Fibroblast of the aortic adventitia (primary cell): ENCODE measurements around the gene CCDC34. TPM values are rescaled to one million over a fixed set of nuclear protein-coding genes. Genes with fewer than 3 reads are reported as not detected.
"Not testable (repeated sequence)": the region's sequence is repeated elsewhere in the genome, so short reads cannot be mapped to it uniquely, and the experiment has no call there.

Experiments used
- DNase-seq: peaks from one replicate; pipeline ENCODE4 v3.0.0-alpha.2; 2010; ENCODE audit warnings: low read depth
- H3K4me3 ChIP-seq: 2 replicates; pipeline ENCODE4 v1.5.1; 2011; ENCODE audit warnings: low read depth, mild to moderate bottlenecking, control low read depth, low read length, moderate library complexity
- CTCF ChIP-seq: IDR thresholded peaks from 2 replicates; pipeline ENCODE4 v1.5.1; 2011; ENCODE audit warnings: mild to moderate bottlenecking, low read length, control low read depth, inconsistent platforms; ENCODE audit not compliant: insufficient read depth
- total RNA-seq: library from RNA; depleted of rRNA; stranded (reverse); fragments of >200 nt; gene quantifications from 2 replicates; pipeline ENCODE4 v1.2.3, GENCODE V29; 2012; ENCODE audit warnings: low replicate concordance

The CCDC34 gene
- total RNA-seq, 1 donor: 10.7 TPM

GRCh38 chr11:27348340-27348873, 14.6 kb downstream of the CCDC34 start:
- TF ChIP-seq CTCF: no peak
- no peak overlapping the region for H3K4me3 ChIP-seq
- no peak for DNase-seq

GRCh38 chr11:27347359-27348339, 15.4 kb downstream of the CCDC34 start:
- TF ChIP-seq CTCF: no peak
- no peak for DNase-seq
- H3K4me3 ChIP-seq: no peak overlapping the region

GRCh38 chr11:27339941-27340340, 23.1 kb downstream of the CCDC34 start:
- DNase-seq: no peak
- TF ChIP-seq CTCF: no peak
- no peak overlapping the region for H3K4me3 ChIP-seq

- DNase-seq, H3K4me3 ChIP-seq: not testable (repeated sequence)
Observed at GRCh38 chr11:27334764-27335163, 28.3 kb downstream of the CCDC34 start.

- no peak overlapping the region for H3K4me3 ChIP-seq
- TF ChIP-seq CTCF: no peak
Observed at GRCh38 chr11:27331981-27332380, 31.0 kb downstream of the CCDC34 start.

GRCh38 chr11:27330633-27331270, 32.3 kb downstream of the CCDC34 start:
- no peak for DNase-seq
- no peak overlapping the region for H3K4me3 ChIP-seq
- no peak for TF ChIP-seq CTCF

More at GRCh38 chr11:27331981-27332380, 31.0 kb downstream of the CCDC34 start:
- peak; percentile 28 for DNase-seq

- DNase-seq: no peak
- TF ChIP-seq CTCF: no peak
- H3K4me3 ChIP-seq: no peak overlapping the region
Observed at GRCh38 chr11:27329867-27330632, 33.0 kb downstream of the CCDC34 start.
